AG09319 (cell line): ENCODE data around the gene PLCL2.

Experiments
- DNase-seq: peaks from one replicate; pipeline ENCODE4 v3.0.0-alpha.2; 2010; ENCODE audit warnings: low read depth; ENCODE audit errors: extremely low read depth
- CTCF ChIP-seq: IDR thresholded peaks from 2 replicates; pipeline ENCODE4 v1.5.1; 2011; ENCODE audit warnings: low read depth, mild to moderate bottlenecking, inconsistent platforms, low read length, moderate library complexity

Gene PLCL2

GRCh38 chr3:17135696-17136095 is 250.9 kb downstream of the PLCL2 start:
- DNase-seq = no peak
- TF ChIP-seq CTCF = no peak

GRCh38 chr3:17136136-17136721 is 251.5 kb downstream of the PLCL2 start:
- no peak for TF ChIP-seq CTCF
- no peak for DNase-seq

GRCh38 chr3:17137321-17137826 is 252.6 kb downstream of the PLCL2 start:
- TF ChIP-seq CTCF = no peak
- DNase-seq = no peak

GRCh38 chr3:17138246-17139039 is 253.7 kb downstream of the PLCL2 start:
- DNase-seq = no peak

More at GRCh38 chr3:17138246-17139039, 253.7 kb downstream of the PLCL2 start:
- no peak for TF ChIP-seq CTCF
